DOHH2 (cell line): ENCODE results near the gene CLIP2.
"Not testable (repeated sequence)": the region's sequence is repeated elsewhere in the genome, so short reads cannot be mapped to it uniquely, and the experiment has no call there.

Experiments used
- H3F3A ChIP-seq: fragments of 200-600 bp; sonication (generic), shearing (Covaris generic); 2 replicates; pipeline ENCODE4 v1.6.0; 2016; ENCODE audit warnings: antibody characterized with exemption, mild to moderate bottlenecking; ENCODE audit not compliant: control insufficient read depth, insufficient read depth
- H3K27ac ChIP-seq: fragments of 200-600 bp; sonication (generic); 2 replicates; pipeline ENCODE4 v1.5.1; 2014; ENCODE audit warnings: low read depth, mild to moderate bottlenecking, low read length, moderate library complexity
- H3K27me3 ChIP-seq: fragments of 200-600 bp; sonication (generic); 2 replicates; pipeline ENCODE4 v1.6.1; 2014; ENCODE audit warnings: mild to moderate bottlenecking, low read length, mixed read lengths; ENCODE audit not compliant: control insufficient read depth
- H3K36me3 ChIP-seq: fragments of 200-600 bp; sonication (generic); 2 replicates; pipeline ENCODE4 v1.6.1; 2014; ENCODE audit warnings: mild to moderate bottlenecking, low read length, moderate library complexity, mixed read lengths; ENCODE audit not compliant: control insufficient read depth
- H3K4me1 ChIP-seq: fragments of 200-600 bp; sonication (generic); 2 replicates; pipeline ENCODE4 v1.6.1; 2014; ENCODE audit warnings: mild to moderate bottlenecking, low read length, mixed read lengths; ENCODE audit not compliant: control insufficient read depth
- H3K4me2 ChIP-seq: fragments of 200-600 bp; sonication (generic); 2 replicates; pipeline ENCODE4 v1.6.0; 2014; ENCODE audit warnings: mild to moderate bottlenecking, low read length, moderate library complexity
- H3K4me3 ChIP-seq: fragments of 200-600 bp; sonication (generic); 2 replicates; pipeline ENCODE4 v1.5.1; 2014; ENCODE audit warnings: mild to moderate bottlenecking, low read length, mixed read lengths
- H3K79me2 ChIP-seq: fragments of 200-600 bp; sonication (generic); 2 replicates; pipeline ENCODE4 v1.6.1; 2014; ENCODE audit warnings: mild to moderate bottlenecking, low read length, mixed read lengths; ENCODE audit not compliant: control insufficient read depth
- H3K9me2 ChIP-seq: fragments of 200-600 bp; sonication (generic); replicated peaks from 2 replicates; pipeline ENCODE4 v1.6.1; 2014; ENCODE audit warnings: mild to moderate bottlenecking, low read length, mixed read lengths; ENCODE audit not compliant: control insufficient read depth
- H3K9me3 ChIP-seq: fragments of 200-600 bp; sonication (generic); 2 replicates; pipeline ENCODE4 v1.6.1; 2014; ENCODE audit warnings: antibody characterized with exemption, low read length, mixed read lengths; ENCODE audit not compliant: control insufficient read depth, insufficient read depth
- H4K20me1 ChIP-seq: fragments of 200-600 bp; sonication (generic); 2 replicates; pipeline ENCODE4 v1.6.0; 2014; ENCODE audit warnings: low read depth, mild to moderate bottlenecking, antibody characterized with exemption, low read length, moderate library complexity; ENCODE audit not compliant: control insufficient read depth, insufficient read depth
- EZH2phosphoT487 ChIP-seq: fragments of 200-600 bp; sonication (generic); IDR thresholded peaks from 2 replicates; pipeline ENCODE4 v1.6.1; 2017; ENCODE audit warnings: borderline replicate concordance, mild to moderate bottlenecking, antibody characterized with exemption, low read length, moderate library complexity, mixed read lengths
- TF ChIP-seq, protein P1 (sequence below): fragments of 200-600 bp; sonication (generic); IDR thresholded peaks from one replicate; pipeline ENCODE4 v1.5.1; 2014; ENCODE audit warnings: antibody characterized with exemption, mild to moderate bottlenecking, low read depth, low read length; ENCODE audit not compliant: poor library complexity, severe bottlenecking

Gene CLIP2

DNA sequence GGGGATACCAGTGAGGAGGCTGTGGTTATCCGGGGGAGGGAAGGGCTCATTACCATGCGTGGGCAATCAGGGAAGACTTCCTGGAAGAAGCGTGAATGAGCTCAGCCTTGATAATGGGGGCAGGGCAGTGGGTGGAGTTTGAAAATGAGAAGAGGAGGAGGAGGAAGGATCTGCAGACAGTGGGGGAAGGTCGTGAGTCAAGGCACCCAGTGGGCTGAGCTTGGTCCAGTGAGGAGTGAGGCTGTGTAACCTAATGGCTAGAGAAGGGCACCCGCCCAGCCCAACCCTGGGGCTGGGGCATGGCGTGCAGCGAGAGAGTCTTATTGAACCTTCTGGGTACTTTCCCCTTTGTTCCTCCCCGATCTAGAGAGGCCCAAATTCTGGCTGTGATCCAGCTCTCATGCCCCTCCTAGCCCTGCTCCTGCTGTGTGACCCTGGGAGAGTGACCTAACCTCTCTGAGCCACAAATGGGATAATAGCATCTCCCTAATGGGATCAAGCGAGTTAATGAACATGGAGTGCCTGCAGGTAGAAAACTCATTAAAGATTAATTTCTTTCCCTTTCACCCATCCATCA lies 31.5 kb downstream of the CLIP2 start:
- H3F3A ChIP-seq: no peaks in the 10 kb centered on the region; the same call in 1 of the 2 replicates
- H3K79me2 ChIP-seq: no peaks in the 10 kb centered on the region
- H3K4me1 ChIP-seq: peaks cover 23% of the 10 kb centered on the region
- H3K27me3 ChIP-seq: no peaks in the 10 kb centered on the region
- H3K27ac ChIP-seq: no peak overlapping the region
- no peaks in the 10 kb centered on the region for H3K9me2 ChIP-seq
- H3K9me3 ChIP-seq: no peaks in the 10 kb centered on the region
- no peaks in the 10 kb centered on the region for H4K20me1 ChIP-seq
- H3K36me3 ChIP-seq: peaks cover 8% of the 10 kb centered on the region; the same call in 1 of the 2 replicates
- H3K4me2 ChIP-seq: peak overlapping the region; percentile 61
- TF ChIP-seq EZH2phosphoT487: no peak
- TF ChIP-seq, protein P1, sequence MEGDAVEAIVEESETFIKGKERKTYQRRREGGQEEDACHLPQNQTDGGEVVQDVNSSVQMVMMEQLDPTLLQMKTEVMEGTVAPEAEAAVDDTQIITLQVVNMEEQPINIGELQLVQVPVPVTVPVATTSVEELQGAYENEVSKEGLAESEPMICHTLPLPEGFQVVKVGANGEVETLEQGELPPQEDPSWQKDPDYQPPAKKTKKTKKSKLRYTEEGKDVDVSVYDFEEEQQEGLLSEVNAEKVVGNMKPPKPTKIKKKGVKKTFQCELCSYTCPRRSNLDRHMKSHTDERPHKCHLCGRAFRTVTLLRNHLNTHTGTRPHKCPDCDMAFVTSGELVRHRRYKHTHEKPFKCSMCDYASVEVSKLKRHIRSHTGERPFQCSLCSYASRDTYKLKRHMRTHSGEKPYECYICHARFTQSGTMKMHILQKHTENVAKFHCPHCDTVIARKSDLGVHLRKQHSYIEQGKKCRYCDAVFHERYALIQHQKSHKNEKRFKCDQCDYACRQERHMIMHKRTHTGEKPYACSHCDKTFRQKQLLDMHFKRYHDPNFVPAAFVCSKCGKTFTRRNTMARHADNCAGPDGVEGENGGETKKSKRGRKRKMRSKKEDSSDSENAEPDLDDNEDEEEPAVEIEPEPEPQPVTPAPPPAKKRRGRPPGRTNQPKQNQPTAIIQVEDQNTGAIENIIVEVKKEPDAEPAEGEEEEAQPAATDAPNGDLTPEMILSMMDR: no peak
- peak overlapping the region; percentile 53 for H3K4me3 ChIP-seq

- not testable (repeated sequence) for H3K4me3 ChIP-seq, H3K9me3 ChIP-seq, H3K27ac ChIP-seq, H3K4me2 ChIP-seq, H3K27me3 ChIP-seq, H3K9me2 ChIP-seq, H3K36me3 ChIP-seq, H3K79me2 ChIP-seq, H3F3A ChIP-seq, H4K20me1 ChIP-seq
- peaks cover 14% of the 10 kb centered on the region for H3K4me1 ChIP-seq
Observed at GRCh38 chr7:74322892-74323291, 33.7 kb downstream of the CLIP2 start.

- no peaks in the 10 kb centered on the region for H3K79me2 ChIP-seq
- no peaks in the 10 kb centered on the region for H3K9me3 ChIP-seq
- H3K9me2 ChIP-seq: no peaks in the 10 kb centered on the region
- H4K20me1 ChIP-seq: no peaks in the 10 kb centered on the region
- peaks cover 4% of the 10 kb centered on the region; the same call in 1 of the 2 replicates for H3K36me3 ChIP-seq
- no peak for TF ChIP-seq EZH2phosphoT487
- TF ChIP-seq, protein P1: no peak
- H3K4me2 ChIP-seq: no peak overlapping the region
- H3K4me3 ChIP-seq: no peak overlapping the region
- no peak overlapping the region for H3K27ac ChIP-seq
- no peaks in the 10 kb centered on the region for H3K27me3 ChIP-seq
- no peaks in the 10 kb centered on the region; the same call in 1 of the 2 replicates for H3F3A ChIP-seq
- peaks cover 19% of the 10 kb centered on the region for H3K4me1 ChIP-seq
Observed at GRCh38 chr7:74324531-74325209, 35.5 kb downstream of the CLIP2 start.

- H3K79me2 ChIP-seq: no peaks in the 10 kb centered on the region
- H3K4me3 ChIP-seq: no peak overlapping the region
- H3K4me1 ChIP-seq: peaks cover 16% of the 10 kb centered on the region
- H3K27me3 ChIP-seq: no peaks in the 10 kb centered on the region
- H4K20me1 ChIP-seq: no peaks in the 10 kb centered on the region
- H3K27ac ChIP-seq: no peak overlapping the region
- TF ChIP-seq EZH2phosphoT487: no peak
- TF ChIP-seq, protein P1: no peak
- H3K9me2 ChIP-seq: no peaks in the 10 kb centered on the region
- H3K4me2 ChIP-seq: no peak overlapping the region
- no peaks in the 10 kb centered on the region; the same call in 1 of the 2 replicates for H3F3A ChIP-seq
- peaks cover 4% of the 10 kb centered on the region; the same call in 1 of the 2 replicates for H3K36me3 ChIP-seq
- H3K9me3 ChIP-seq: no peaks in the 10 kb centered on the region
Observed at GRCh38 chr7:74325210-74325565, 36.0 kb downstream of the CLIP2 start.
